H1 (cell line): Measurements from ENCODE around the gene DHCR7. TPM values are rescaled to one million over a fixed set of nuclear protein-coding genes. Genes with fewer than 3 reads are reported as not detected.

ENCODE experiments used
- CTCF ChIA-PET: fragments of 300-600 bp; sonication (Branson Sonifier 250); formaldehyde crosslinking; loops from one replicate; lab custom pipeline; 2021; ENCODE audit not compliant: partially characterized antibody; lab: Charles Lee
- POLR2A ChIA-PET: fragments of 300-600 bp; sonication (Branson Sonifier 250); formaldehyde crosslinking; loops from one replicate; lab custom pipeline; 2021; ENCODE audit warnings: inconsistent platforms; ENCODE audit not compliant: partially characterized antibody; lab: Charles Lee
- DNase-seq, 2 experiments: peaks; one replicate each; pipeline versions ENCODE4 v3.0.0 to v3.0.0-alpha.2; 2010 to 2022; ENCODE audit warnings: low spot score in 2 of 2, low read depth in 1 of 2, mixed read lengths in 1 of 2
- FAIRE-seq: peaks from 2 replicates; lab custom pipeline; 2011; peaks lifted over from hg19 to GRCh38; lab: Jason Lieb, UNC
- H2AFZ ChIP-seq: 2 replicates; pipeline ENCODE4 v1.8.1; 2012; ENCODE audit warnings: low read length, inconsistent platforms
- H2AK5ac ChIP-seq: 2 replicates; pipeline ENCODE4 v1.6.1; 2013; ENCODE audit warnings: low read depth, low read length
- H2BK120ac ChIP-seq: replicated peaks from 2 replicates; pipeline ENCODE3; 2013; ENCODE audit warnings: low read depth, low read length, inconsistent platforms
- H2BK12ac ChIP-seq: 2 replicates; pipeline ENCODE4 v1.6.1; 2013; ENCODE audit warnings: low read depth, low read length
- H2BK15ac ChIP-seq: 2 replicates; pipeline ENCODE4 v1.6.1; 2013; ENCODE audit warnings: low read length
- H2BK20ac ChIP-seq: 2 replicates; pipeline ENCODE4 v1.6.1; 2013; ENCODE audit warnings: low read length
- H2BK5ac ChIP-seq: 2 replicates; pipeline ENCODE4 v1.6.1; 2013; ENCODE audit warnings: low read depth, low read length
- H3K14ac ChIP-seq: 2 replicates; pipeline ENCODE4 v1.6.1; 2013; ENCODE audit warnings: inconsistent platforms; ENCODE audit not compliant: insufficient read length
- H3K18ac ChIP-seq: 2 replicates; pipeline ENCODE4 v1.6.1; 2013; ENCODE audit warnings: low read length; ENCODE audit errors: extremely low read depth
- H3K23ac ChIP-seq: 2 replicates; pipeline ENCODE4 v1.6.1; 2013; ENCODE audit warnings: inconsistent platforms; ENCODE audit not compliant: insufficient read length
- H3K23me2 ChIP-seq: 2 replicates; pipeline ENCODE4 v1.6.1; 2013; ENCODE audit warnings: low read depth, low read length
- H3K27ac ChIP-seq: 2 replicates; pipeline ENCODE4 v1.6.1; 2011; ENCODE audit warnings: low read depth, low read length, inconsistent platforms
- H3K27me3 ChIP-seq, 4 experiments: replicated peaks in 1 of 4; 1 replicate in 1 of 4; 2 replicates in 3 of 4; pipeline versions ENCODE4 v1.6.1 to v1.8.1; 2011 to 2013; ENCODE audit warnings: low read length in 3 of 4, mild to moderate bottlenecking in 3 of 4, inconsistent platforms in 2 of 4, mixed read lengths in 2 of 4, moderate library complexity in 1 of 4; ENCODE audit not compliant: control insufficient read depth in 3 of 4, insufficient read depth in 3 of 4; ENCODE audit errors: extremely low read depth in 1 of 4
- H3K36me3 ChIP-seq, 4 experiments: 2 replicates each; pipeline versions ENCODE4 v1.6.1 to v1.8.1; 2011 to 2013; ENCODE audit warnings: mild to moderate bottlenecking in 4 of 4, low read length in 3 of 4, moderate library complexity in 2 of 4, control low read depth in 1 of 4, inconsistent platforms in 1 of 4; ENCODE audit not compliant: insufficient read depth in 4 of 4, control insufficient read depth in 2 of 4
- H3K4ac ChIP-seq: replicated peaks from 2 replicates; pipeline ENCODE3; 2013; ENCODE audit warnings: low read length, low read depth, mixed read lengths, inconsistent platforms; ENCODE audit not compliant: insufficient read length
- H3K4me1 ChIP-seq, 4 experiments: replicated peaks in 1 of 4; 1 replicate in 1 of 4; 2 replicates in 3 of 4; pipeline versions ENCODE4 v1.6.1 to v1.8.1; 2011 to 2013; ENCODE audit warnings: low read length in 3 of 4, inconsistent platforms in 2 of 4, mixed read lengths in 1 of 4; ENCODE audit not compliant: insufficient read depth in 4 of 4, control insufficient read depth in 3 of 4
- H3K4me2 ChIP-seq, 2 experiments: 2 replicates each; pipeline versions ENCODE4 v1.6.1 to v1.8.1; 2011 to 2013; ENCODE audit warnings: low read depth in 2 of 2, low read length in 2 of 2, control low read depth in 1 of 2, inconsistent platforms in 1 of 2, mild to moderate bottlenecking in 1 of 2; ENCODE audit not compliant: insufficient read depth in 1 of 2
- H3K4me3 ChIP-seq, 4 experiments: fragments of 200-600, 300-600 bp in 1 of 4; sonication (generic), shearing (Covaris generic), sonication (Bioruptor Twin) in 1 of 4; 2 replicates each; pipeline versions ENCODE4 v1.5.1 to v1.8.1; 2011 to 2016; ENCODE audit warnings: low read length in 4 of 4, low read depth in 3 of 4, control low read depth in 2 of 4, inconsistent platforms in 2 of 4, mild to moderate bottlenecking in 2 of 4, mixed read lengths in 1 of 4, moderate library complexity in 1 of 4; ENCODE audit not compliant: insufficient read depth in 2 of 4; ENCODE audit errors: extremely low read depth in 1 of 4
- H3K56ac ChIP-seq: replicated peaks from 2 replicates; pipeline ENCODE3; 2013; ENCODE audit warnings: low read depth, mild to moderate bottlenecking, mixed read lengths, low read length, inconsistent platforms; ENCODE audit not compliant: insufficient read length
- H3K79me1 ChIP-seq: 2 replicates; pipeline ENCODE4 v1.6.1; 2013; ENCODE audit warnings: low read depth, low read length, control low read depth
- H3K79me2 ChIP-seq, 2 experiments: 2 replicates each; pipeline versions ENCODE4 v1.6.1 to v1.8.1; 2012 to 2013; ENCODE audit warnings: low read length in 2 of 2, mild to moderate bottlenecking in 2 of 2, inconsistent platforms in 1 of 2; ENCODE audit not compliant: insufficient read depth in 2 of 2, control insufficient read depth in 1 of 2
- H3K9ac ChIP-seq, 4 experiments: replicated peaks in 1 of 4; 1 replicate in 1 of 4; 2 replicates in 3 of 4; pipeline versions ENCODE4 v1.6.1 to v1.8.1; 2011 to 2013; ENCODE audit warnings: low read depth in 3 of 4, low read length in 3 of 4, control low read depth in 2 of 4, mild to moderate bottlenecking in 2 of 4, moderate library complexity in 2 of 4, inconsistent platforms in 1 of 4; ENCODE audit errors: extremely low read depth in 1 of 4
- H3K9me3 ChIP-seq, 2 experiments: 2 replicates each; pipeline versions ENCODE4 v1.6.1 to v1.8.1; 2012 to 2013; ENCODE audit warnings: mild to moderate bottlenecking in 2 of 2, moderate library complexity in 2 of 2, control low read depth in 1 of 2, inconsistent platforms in 1 of 2, low read depth in 1 of 2, low read length in 1 of 2, mixed read lengths in 1 of 2; ENCODE audit not compliant: insufficient read depth in 2 of 2
- H4K20me1 ChIP-seq, 2 experiments: replicated peaks in 1 of 2; 2 replicates each; pipeline versions ENCODE3 to v1.8.1; 2011 to 2013; ENCODE audit warnings: inconsistent platforms in 2 of 2, low read length in 2 of 2, mild to moderate bottlenecking in 1 of 2; ENCODE audit not compliant: insufficient read depth in 2 of 2, control insufficient read depth in 1 of 2
- H4K5ac ChIP-seq: 2 replicates; pipeline ENCODE4 v1.6.1; 2013; ENCODE audit warnings: low read length, low read depth, mixed read lengths, inconsistent platforms; ENCODE audit not compliant: insufficient read length
- H4K8ac ChIP-seq: 2 replicates; pipeline ENCODE4 v1.8.0; 2013; ENCODE audit warnings: mild to moderate bottlenecking, moderate library complexity, low read length, inconsistent platforms; ENCODE audit not compliant: insufficient read depth; ENCODE audit errors: extremely low read depth
- H4K91ac ChIP-seq: replicated peaks from 2 replicates; pipeline ENCODE3; 2013; ENCODE audit warnings: low read length, mixed read lengths, inconsistent platforms; ENCODE audit not compliant: insufficient read length
- JUN ChIP-seq: IDR thresholded peaks from 2 replicates; pipeline ENCODE4 v1.6.1; 2011; ENCODE audit warnings: low read depth, mild to moderate bottlenecking, improper control_type of control experiment, low read length
- POLR2A ChIP-seq, 2 experiments: IDR thresholded peaks; 1 replicate in 1 of 2; 2 replicates in 1 of 2; pipeline ENCODE4 v1.6.1; 2011; ENCODE audit warnings: low read depth in 2 of 2, low read length in 2 of 2, mild to moderate bottlenecking in 2 of 2; ENCODE audit errors: control extremely low read depth in 1 of 2
- SRF ChIP-seq: IDR thresholded peaks from 2 replicates; pipeline ENCODE4 v1.6.1; 2011; ENCODE audit warnings: mild to moderate bottlenecking, low read depth, low read length, moderate library complexity
- SUZ12 ChIP-seq: fragments of 200-600 bp; sonication (generic); IDR thresholded peaks from 2 replicates; pipeline ENCODE4 v1.6.1; 2012; ENCODE audit warnings: mild to moderate bottlenecking, inconsistent platforms, low read length, moderate library complexity, mixed read lengths
- TAF7 ChIP-seq: optimal IDR thresholded peaks from 2 replicates; pipeline ENCODE3; 2011; ENCODE audit warnings: low read depth, mild to moderate bottlenecking, inconsistent platforms, low read length, moderate library complexity, borderline replicate concordance
- WGBS, 2 experiments: shearing (Covaris generic) in 1 of 2; methylation state at CpG; one replicate each; pipeline versions ENCODE4 v1.1.6 to v1.1.7; 2013 to 2015; ENCODE audit warnings: low lambda C conversion rate in 2 of 2, mixed read lengths in 2 of 2, inconsistent platforms in 1 of 2, low coverage in 1 of 2, missing lambda C conversion rate in 1 of 2; ENCODE audit not compliant: insufficient replicate concordance in 2 of 2, insufficient coverage in 1 of 2, insufficient read length in 1 of 2; ENCODE audit errors: extremely low coverage in 1 of 2, missing lambda C conversion rate in 1 of 2; 5-methylcytosine and 5-hydroxymethylcytosine counted together
- polyA plus RNA-seq, 7 experiments: library from polyadenylated mRNA; depleted of rRNA in 3 of 7; stranded (reverse) in 5 of 7; unstranded in 2 of 7; fragments of >200 nt in 5 of 7; fragments of 200-250 nt in 2 of 7; gene quantifications; 1 replicate in 5 of 7; 2 replicates in 1 of 7; 4 replicates in 1 of 7; pipeline versions ENCODE4 v1.2.1 to v1.2.3, GENCODE V29; 2011 to 2013; ENCODE audit warnings: missing spikeins in 2 of 7, mixed read lengths in 2 of 7
- total RNA-seq: library from RNA; stranded (reverse); fragmentation: NEBNext Ultra II Directional; extraction: Animal tissue kit (Norgen Biotek cat#: 25700); gene quantifications from 2 replicates; pipeline ENCODE4 v1.2.1, GENCODE V29; 2021

The DHCR7 gene
- total and polyA plus RNA-seq, 2 of the 8 experiments (the other 6 are each of a cell fraction or from before 2014, with no cell fraction given): 144 to 157 TPM

DNA sequence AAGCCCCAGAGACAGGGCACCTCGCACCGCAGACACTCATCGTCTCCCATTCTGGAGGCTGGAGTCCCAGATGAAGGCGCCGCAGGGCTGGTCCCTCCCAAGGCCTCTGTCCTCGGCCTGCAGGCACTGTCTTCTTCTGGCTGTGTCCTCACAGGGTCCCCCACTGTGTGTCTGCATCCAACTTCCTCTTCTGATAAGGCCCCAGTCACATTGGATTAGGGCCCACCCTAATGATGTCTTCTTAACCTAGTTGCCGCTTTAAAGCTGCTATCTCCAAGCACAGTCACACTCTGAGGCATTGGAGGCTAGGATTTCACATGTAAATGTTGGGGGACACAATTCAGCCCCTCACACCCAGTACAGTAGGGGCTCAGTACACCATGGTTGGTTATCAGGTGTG lies 48.9 kb downstream of the DHCR7 start:
- no peak overlapping the region for H2BK15ac ChIP-seq
- TF ChIP-seq TAF7 (no peak), SRF (no peak), JUN (no peak), SUZ12 (no peak), POLR2A (IDR thresholded peaks at IDR 0.05; ENCODE audit: control extremely low read depth in 1 of 2, low read depth in 2 of 2, low read length in 2 of 2) (no peak)

More for the DNA sequence above, 48.9 kb downstream of the DHCR7 start:
- ChIA-PET CTCF (interaction anchor here (1.7 kb wide), 1 partner anchor 21 kb away, joined by 4 read pairs; no protein-coding TSS in a partner anchor), POLR2A (no interaction called here)
- Histone ChIP-seq H3K79me2 (no peaks in the 10 kb centered on the region), H3K23ac (no peak overlapping the region), H4K8ac (no peak overlapping the region), H4K20me1 (no peaks in the 10 kb centered on the region), H3K27me3 (no peaks in the 10 kb centered on the region; a peak in 1 of 7 replicates), H3K36me3 (no peaks in the 10 kb centered on the region), H3K14ac (no peak overlapping the region), H2BK5ac (no peak overlapping the region), H2BK120ac (no peak overlapping the region), H2AK5ac (no peak overlapping the region), H4K91ac (no peak overlapping the region), H4K5ac (no peak overlapping the region), H3K4ac (no peak overlapping the region), H3K27ac (no peak overlapping the region), H2BK20ac (no peak overlapping the region), H2BK12ac (no peak overlapping the region), H3K4me2 (no peak overlapping the region), H2AFZ (no peak overlapping the region), H3K4me3 (no peak overlapping the region), H3K4me1 (no peaks in the 10 kb centered on the region), H3K23me2 (no peaks in the 10 kb centered on the region), H3K18ac (no peak overlapping the region), H3K56ac (no peak overlapping the region), H3K9ac (no peak overlapping the region), H3K79me1 (no peaks in the 10 kb centered on the region), H3K9me3 (peaks cover 4 to 5% of the 10 kb centered on the region in 2 experiments; a peak in 2 of 4 replicates)
- no peak for FAIRE-seq
- WGBS, 2 experiments: 80% methylated on average over 7 of the region's 7 CpGs; no CpG with 5 or more reads in 1 of the 2 experiments
- no peak for DNase-seq
